HG03095 (cell line): ENCODE results near the gene SETDB2.

Experiments used
- ATAC-seq: cut with Tn5 transposase; IDR thresholded peaks from one replicate; pipeline ENCODE4 v1.9.1; 2021; ENCODE audit warnings: moderate library complexity; ENCODE audit not compliant: unreplicated experiment

SETDB2 gene

DNA sequence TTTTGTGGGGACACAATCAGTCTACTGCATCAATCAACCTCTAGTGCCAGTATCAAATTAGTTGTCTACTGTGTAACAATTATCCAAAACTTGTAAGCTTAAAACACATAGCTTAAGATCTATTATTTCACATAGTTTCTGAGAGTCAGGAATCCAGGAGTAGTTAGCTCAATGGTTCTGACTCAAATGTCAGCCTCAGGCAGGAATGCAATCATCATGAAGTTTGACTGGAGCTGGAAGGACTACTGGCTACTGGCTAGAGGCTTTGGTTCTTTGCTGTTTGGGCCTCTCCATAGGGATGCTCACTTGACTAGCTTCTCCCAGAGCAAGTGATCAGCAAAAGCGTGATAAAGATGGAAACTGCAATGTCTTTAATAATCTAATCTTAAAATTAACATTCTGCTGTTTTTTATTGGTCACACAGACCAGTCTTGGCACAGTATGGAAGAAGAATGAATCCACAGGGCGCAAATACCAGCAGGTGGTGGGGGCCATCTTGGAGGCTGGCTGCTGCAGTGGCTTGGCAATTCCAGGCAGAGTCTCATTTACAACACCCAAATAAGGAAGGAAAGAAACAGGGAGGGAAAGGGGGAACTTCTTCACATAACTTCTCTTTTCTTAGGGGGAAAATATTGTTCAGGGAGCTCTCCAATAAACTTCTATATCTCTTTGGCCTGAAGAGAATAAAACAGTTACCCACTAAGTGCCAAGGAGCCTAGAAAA, 15.9 kb upstream of the SETDB2 start:
- ATAC-seq: no peak

DNA sequence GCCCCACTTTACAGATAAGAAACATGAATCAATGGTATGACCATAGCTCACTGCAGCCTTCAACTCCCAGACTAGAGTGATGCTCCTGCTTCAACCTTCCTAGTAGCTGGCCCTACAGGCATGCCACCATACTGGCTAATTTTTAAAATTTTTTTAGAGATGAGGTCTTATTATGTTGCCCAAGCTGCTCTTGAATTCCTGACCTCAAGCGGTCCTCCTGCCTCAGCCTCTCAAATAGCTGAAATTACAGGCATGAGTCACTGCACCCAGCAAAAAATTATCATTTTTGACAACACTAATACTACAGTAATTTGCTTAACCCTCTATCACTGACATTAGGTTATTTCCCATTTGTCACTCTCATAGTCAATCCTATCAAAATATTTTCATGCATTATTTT, 15.0 kb upstream of the SETDB2 start:
- ATAC-seq: no peak

DNA sequence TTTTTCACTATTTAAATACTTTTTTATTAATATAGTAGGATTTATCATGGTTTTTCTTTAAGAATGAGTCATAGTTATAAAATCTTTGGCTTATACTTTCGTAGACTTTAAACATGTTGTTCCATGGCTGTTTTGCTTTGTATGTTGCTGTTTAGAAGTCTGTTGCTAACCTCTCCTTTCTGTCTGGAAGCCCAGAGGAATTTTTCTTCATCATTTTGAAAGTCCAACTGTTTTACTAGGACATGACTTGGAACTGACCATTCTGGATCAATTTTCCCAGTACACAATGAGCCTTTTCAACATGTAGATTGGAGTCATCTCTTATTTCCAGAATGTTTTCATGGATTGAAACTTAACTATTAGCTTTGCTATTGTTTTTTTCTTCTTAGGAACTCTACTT, 8.1 kb upstream of the SETDB2 start:
- no peak for ATAC-seq

DNA sequence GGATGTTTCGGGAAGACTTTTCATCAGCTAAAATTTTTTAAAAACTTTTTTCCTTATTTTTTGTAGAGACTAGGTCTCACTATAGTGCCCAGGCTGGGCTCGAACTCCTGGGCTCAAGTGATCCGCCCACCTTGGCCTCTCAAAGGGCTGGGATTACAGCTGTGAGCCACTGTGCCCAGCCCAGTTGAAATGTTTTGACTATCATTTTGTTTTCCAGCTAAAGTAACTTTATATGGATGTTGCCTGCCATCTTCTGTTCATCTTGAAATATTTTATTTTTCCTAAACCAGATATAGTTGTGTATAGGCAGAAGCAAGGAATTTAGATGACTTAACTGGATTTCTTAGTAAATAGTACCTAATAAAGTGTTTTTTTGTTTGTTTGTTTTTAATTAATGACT, 7.2 kb upstream of the SETDB2 start:
- no peak for ATAC-seq

DNA sequence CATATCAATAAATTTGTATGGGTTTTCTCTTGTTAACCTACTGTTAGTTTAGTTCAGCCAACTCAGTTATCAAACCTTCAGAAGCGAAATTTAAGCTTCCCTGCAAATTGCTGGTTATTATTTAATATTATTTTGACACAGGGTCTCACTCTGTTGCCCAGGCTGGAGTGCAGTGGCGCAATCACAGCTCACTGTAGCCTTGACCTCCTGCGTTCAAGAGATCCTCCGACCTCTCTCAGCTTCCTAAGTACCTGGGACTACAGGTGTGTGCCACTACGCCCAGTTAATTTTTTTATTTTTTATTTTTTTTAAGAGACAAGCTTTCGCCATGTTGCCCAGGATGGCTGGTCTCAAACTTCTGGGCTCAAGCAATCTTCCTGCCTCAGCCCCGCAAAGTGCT, 6.4 kb upstream of the SETDB2 start:
- no peak for ATAC-seq

DNA sequence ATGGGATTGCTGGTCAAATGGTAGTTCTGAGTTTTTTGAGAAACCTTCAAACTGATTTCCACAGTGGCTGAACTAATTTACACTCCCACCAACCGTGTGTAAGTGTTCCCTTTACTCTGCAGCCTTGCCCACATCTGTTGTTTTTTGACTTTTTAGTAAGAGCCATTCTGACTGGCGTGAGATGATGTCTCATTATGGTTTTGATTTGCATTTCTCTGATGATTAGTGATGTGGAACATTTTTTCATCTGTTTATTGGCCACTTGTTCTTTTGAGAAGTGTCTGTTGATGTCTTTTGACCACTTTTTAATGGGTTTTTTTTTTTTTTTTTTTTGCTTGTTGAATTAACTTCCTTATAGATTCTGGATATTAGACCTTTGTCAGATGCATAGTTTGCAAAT, 4.5 kb upstream of the SETDB2 start:
- no peak for ATAC-seq

DNA sequence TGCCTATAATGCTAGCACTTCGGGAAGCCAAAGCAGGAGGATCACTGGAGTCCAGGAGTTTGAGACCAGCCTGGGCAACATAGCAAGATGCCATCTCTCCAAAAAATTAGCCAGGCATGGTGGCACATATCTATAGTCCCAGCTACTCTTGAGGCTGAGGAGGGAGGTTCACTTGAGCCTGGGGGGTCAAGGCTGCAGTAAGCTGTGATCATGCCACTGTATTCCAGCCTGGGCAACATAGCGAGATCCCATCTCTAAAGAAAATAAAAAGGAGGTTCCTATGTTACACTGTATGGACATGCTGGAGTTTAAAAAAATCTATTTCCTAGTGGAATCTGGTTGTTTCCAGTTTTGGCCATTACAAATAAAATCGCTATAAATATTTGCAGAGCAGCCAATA, 2.8 kb upstream of the SETDB2 start:
- ATAC-seq: no peak

DNA sequence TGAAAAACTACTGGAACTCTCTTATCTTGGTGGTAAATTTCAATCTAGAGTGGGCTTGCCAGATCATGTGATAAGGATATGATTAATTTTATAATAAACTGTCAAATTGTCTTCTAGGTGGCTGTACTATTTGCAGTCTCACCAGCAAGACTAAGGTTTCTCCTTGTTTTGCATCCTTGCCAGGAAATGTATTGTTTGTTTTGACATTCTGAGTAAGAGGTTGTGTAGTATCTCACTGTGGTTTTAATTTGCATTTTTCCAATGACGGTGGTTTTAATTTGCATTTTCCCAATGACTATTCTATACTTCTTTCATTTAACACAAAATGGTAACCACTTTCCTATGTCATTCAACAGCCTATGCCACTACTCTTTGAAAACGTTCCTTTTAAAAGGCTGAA, 2.2 kb upstream of the SETDB2 start:
- ATAC-seq: no peak

DNA sequence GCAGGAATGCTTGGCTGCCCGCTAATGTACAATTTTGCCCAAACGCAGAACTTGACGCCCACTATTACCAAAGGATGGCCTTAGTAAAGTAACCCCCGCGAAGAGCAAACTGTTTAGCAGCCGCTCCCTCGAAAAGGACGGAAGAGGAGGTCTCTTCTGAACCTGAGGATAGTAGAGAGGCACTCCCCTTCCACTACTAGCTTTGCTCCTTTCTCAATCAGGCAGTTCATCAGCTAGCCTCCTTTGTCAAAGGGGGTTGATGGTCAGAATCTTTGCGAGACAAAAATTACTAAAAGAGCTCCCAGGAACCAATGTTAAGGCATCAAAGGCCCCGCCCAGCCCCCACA, 744 bp upstream of the SETDB2 start:
- no peak for ATAC-seq

DNA sequence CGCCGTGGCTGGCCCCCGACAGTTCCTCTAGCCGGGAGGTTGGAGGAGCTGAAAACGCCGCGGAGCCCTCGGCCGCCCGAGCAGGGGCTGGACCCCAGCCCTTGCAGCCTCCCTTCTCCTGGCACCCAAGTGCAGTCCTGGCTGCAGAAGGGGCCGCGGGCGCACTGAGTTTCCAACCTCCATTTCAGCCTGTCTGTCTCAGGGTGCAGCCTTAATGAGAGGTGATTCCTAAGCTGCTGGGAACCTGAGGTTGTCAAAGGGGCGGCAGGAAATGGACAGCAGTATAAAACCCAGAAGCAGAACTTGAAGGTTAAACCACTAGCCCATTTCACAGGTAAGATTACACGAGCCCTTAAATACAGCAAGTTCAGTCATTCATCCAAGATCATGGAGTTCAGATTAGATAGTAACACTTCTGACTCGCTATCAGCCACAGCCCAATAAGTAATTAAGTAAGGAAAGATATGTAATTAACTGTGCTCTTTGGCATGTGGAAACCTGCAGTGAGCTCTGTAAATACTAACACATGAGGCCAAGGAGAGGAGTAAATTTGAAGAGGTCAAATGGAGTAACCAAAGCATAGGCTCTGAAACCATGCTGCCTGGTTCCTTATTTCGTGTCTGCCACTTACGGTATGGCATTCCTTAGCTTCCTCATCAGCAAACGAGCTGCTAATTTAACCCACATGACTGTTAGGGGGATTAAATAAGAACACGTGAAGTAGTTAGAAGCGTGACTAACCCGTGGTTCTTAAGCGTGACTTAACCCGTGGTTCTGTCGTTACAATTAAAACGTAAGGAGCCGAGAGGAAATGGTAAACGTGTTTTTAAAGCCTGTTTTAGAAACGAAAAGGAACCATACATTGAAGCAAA, 686 bp downstream of the SETDB2 start:
- peak; percentile 3 for ATAC-seq

DNA sequence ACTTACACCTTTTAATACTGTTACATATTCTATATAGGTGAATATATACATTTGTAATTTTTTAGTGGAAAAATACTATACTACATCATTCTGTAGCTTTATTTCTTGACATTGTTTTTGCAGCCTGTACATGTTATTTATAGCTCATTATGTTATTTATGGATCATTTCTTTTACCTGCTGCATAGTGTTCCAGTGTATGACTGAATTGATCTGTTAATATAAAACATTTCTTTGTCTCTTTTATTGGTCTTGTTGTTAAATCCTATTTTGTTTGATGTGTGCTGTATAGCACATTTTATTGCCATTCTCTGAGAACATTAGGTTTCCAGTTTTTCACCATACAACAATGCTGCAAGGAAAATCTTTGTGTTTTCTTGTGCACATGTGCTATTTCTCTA, 2.4 kb downstream of the SETDB2 start:
- no peak for ATAC-seq

DNA sequence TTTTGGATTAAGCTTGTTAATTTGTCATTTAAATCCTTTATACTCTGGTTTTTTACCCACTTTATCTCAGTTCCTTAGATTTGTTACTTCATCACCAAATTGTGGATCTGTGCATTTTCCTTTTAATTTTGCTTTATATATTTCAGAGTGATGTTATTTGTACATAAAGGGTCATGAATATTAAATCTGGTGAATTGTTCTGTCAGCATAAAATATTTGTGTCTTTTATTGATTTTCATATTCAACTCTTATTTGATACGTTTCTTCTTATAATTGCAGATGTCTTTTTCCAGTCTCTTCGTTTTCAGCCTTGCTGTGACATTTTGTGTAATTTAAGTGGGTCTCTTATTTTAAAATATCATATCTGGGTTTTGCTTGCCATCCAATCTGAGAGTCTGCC, 4.7 kb downstream of the SETDB2 start:
- ATAC-seq: no peak

DNA sequence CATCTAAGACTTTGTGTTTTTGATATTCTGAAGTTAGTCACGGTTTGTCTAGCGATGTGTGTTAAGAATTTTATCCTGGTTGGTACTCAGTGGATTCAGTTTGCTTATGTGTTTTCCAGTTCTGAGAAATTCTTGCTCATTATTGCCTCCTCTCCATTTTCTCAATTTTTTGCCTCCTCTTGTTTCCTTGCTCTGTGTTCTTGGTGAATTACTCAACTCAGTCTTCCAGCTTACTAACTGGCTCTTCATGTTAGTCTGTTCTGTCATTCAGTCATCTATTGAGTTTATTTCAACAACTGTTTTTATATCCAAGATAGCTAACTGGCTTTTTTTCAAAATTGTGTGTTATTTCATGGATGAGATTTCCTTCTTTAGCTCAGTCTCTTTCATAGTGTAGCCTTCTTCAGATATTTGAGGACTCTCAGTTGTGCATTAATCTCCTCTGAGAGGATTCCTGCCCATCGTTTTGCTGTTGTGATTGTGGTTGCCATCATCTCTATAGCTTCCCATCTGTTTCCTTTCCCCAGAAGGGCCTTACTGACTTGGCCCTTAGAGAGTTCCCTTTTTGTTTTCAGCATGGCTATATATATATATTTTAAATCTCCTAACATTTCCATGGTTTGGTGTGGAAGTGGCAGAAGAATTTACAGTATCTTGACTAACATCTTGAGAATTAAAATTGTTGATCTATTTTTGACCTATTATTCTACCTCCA, 6.2 kb downstream of the SETDB2 start:
- ATAC-seq: no peak

DNA sequence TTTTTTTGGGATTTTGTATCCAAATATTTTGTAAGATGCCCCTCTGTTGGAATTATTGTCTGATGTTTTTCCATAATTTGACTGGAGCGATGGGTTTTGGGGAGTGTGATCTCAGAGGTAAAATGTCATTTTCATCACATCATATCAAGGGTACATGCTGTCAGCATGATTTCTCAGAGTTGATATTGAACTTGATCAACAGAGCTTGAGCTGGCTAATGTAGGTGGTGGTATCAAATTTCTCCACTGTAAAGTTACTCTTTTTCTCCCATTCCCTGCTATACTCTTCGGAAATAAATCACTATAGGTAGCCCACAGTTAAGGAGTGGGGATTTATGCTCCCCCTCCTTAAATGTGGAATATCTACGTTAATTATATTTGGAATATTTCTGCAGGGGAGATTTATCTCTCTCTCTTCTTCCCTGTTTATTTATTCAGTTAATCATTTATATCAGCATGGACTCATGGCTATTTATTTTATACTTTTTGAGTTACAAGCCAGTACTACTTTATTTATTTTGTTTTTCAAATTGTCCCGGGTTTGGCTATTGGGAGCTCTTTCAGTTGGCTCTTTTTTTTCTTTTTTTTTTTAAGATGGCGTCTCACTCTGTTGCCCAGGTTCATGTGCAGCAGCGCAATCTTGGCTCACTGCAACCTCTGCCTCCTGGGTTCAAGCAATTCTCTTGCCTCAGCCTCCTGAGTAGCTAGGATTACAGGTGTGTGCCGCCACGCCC, 8.8 kb downstream of the SETDB2 start:
- no peak for ATAC-seq

DNA sequence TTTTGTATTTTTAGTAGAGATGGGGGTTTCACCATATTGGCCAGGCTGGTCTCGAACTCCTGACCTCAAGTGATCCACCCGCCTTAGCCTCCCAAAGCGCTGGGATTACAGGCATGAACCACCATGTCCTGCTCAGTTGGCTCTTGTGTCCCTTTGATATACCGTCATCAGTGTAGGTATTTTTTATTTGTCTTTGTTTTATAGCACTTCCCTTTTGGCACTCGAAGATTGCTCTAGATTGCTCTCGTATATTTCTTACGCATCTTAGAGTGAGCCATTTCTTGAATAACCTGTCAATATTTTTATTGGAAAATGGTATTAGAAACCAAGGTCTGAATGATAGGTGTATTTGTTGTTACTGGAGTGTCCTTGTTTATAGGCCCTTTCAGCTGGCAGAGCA, 9.4 kb downstream of the SETDB2 start:
- no peak for ATAC-seq

DNA sequence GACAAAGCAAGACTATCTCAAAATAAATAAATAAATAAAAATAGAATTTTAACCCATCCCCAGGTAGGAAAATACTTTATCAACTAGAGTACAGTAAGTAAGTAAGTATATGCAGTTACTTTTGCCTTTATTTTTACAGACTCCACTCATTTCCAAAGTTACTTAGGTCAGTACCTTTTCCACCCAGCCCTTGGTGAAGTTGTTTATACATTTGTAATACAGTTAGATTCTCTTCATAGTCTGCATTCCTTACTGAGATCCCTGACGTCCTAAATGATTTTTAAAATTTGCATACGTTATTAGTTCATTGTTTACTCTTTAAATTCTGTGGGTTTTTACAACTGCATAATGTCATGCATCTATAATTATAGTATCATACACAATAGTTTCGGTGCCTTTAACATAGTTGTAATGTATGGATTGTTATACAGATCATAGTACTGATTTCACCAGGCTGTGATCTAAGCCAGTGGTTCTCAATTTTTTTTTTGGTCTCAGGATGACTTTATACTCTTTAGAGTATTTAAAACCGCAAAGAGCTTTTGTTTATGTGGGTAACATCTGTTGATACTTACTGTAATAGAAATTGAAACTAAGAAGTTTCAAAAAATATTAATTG, 10.4 kb downstream of the SETDB2 start:
- peak; percentile 89 for ATAC-seq

DNA sequence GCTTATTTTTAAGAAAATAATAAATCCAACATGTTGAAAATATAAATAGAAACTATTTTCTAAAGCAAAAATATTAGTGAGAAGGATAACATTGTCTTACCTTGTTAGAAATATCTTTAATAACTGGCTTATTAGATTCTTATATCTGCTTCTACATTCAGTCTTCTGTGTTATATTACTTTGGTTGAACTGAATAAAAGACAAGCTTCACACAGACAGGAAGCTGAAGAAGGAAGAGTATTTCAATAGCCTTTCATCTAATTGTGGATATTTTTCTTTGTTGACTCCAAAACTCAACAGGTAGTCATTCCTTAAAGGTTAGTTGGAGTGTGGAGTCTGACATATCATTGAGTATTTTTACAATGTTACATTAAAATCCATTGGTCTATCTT, 10.9 kb downstream of the SETDB2 start:
- ATAC-seq: peak; percentile 17

DNA sequence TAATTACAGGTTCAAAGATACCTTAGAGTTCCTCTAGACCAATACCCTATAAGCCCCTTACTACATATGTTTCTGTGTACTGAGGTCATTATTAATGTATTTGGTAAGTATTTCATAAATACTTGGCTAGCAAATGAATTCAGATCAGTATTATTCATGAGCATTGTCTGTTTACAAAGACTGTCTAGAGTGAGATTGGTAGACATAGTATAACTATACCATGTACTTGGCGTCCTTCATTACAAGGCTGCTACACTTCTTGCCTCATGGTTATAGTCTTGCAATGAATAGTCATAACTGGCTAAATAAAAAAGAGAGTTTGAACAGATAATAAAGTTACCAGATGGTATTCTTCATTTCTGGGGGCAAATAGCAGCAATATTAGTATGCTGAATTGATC, 12.1 kb downstream of the SETDB2 start:
- no peak for ATAC-seq

DNA sequence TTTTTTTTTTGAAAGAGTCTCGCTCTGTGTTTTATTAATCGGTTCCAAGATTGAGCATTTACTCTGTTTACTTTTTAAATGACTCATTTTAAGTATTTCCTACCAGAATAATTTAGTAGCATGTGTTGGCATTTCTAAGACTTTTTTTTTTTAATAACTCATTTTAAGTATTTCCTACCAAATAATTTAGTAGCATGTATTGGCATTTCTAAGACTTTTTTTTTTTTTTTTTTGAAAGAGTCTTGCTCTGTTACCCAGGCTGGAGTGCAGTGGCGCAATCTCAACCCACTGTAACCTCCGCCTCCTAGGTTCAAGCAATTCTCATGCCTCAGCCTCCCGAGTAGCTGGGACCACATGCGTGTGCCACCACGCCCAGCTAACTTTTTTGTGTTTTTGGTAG, 13.1 kb downstream of the SETDB2 start:
- no peak for ATAC-seq

DNA sequence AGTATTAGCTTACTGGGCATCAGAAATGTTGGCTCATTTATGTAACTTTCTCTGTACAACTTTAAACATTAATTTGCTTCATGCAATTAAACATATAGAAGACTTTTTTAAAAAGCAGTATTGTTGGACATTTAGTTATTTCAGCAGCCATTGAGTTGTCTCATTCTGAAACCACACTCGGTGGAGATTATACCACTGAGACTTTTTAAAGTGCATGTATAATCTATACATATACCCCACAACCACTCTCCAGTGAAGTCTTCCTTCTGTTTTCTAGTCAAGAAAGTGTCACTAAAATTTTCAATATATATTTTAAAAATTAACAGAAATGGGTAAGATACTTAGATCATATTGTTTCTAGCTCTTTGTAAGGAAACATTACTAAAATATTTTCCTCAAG, 15.5 kb downstream of the SETDB2 start:
- ATAC-seq: no peak

DNA sequence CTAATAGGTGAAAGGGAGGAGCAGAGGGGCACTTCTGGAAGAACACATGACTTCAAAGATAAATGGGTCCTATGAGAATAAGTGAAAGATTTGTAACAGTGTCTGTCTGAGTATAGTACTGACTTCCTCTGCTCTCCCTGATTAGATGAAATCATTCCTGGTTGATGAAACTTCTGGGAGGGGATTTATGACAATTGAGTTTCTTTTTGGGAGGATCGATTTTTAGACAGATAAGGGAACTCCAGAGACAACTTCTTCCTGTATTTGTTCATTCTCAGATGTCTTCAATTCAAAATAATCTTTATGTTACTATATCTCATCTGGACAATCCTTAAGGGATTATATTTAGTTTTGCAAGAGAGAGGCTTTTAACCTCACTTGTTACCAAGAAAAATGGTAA, 20.0 kb downstream of the SETDB2 start:
- no peak for ATAC-seq
